Fibroblast of skin of left quadriceps (primary cell): ENCODE measurements around the gene ZFC3H1.
"Not testable (repeated sequence)": the region's sequence is repeated elsewhere in the genome, so short reads cannot be mapped to it uniquely, and the experiment has no call there.

ENCODE experiments used
- DNase-seq, 2 experiments: peaks; one replicate each; pipeline ENCODE4 v3.0.0-alpha.2; 2013; ENCODE audit warnings: low read depth in 2 of 2

ZFC3H1 gene, protein sequence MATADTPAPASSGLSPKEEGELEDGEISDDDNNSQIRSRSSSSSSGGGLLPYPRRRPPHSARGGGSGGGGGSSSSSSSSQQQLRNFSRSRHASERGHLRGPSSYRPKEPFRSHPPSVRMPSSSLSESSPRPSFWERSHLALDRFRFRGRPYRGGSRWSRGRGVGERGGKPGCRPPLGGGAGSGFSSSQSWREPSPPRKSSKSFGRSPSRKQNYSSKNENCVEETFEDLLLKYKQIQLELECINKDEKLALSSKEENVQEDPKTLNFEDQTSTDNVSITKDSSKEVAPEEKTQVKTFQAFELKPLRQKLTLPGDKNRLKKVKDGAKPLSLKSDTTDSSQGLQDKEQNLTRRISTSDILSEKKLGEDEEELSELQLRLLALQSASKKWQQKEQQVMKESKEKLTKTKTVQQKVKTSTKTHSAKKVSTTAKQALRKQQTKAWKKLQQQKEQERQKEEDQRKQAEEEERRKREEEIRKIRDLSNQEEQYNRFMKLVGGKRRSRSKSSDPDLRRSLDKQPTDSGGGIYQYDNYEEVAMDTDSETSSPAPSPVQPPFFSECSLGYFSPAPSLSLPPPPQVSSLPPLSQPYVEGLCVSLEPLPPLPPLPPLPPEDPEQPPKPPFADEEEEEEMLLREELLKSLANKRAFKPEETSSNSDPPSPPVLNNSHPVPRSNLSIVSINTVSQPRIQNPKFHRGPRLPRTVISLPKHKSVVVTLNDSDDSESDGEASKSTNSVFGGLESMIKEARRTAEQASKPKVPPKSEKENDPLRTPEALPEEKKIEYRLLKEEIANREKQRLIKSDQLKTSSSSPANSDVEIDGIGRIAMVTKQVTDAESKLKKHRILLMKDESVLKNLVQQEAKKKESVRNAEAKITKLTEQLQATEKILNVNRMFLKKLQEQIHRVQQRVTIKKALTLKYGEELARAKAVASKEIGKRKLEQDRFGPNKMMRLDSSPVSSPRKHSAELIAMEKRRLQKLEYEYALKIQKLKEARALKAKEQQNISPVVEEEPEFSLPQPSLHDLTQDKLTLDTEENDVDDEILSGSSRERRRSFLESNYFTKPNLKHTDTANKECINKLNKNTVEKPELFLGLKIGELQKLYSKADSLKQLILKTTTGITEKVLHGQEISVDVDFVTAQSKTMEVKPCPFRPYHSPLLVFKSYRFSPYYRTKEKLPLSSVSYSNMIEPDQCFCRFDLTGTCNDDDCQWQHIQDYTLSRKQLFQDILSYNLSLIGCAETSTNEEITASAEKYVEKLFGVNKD (N-terminal part only)

DNA sequence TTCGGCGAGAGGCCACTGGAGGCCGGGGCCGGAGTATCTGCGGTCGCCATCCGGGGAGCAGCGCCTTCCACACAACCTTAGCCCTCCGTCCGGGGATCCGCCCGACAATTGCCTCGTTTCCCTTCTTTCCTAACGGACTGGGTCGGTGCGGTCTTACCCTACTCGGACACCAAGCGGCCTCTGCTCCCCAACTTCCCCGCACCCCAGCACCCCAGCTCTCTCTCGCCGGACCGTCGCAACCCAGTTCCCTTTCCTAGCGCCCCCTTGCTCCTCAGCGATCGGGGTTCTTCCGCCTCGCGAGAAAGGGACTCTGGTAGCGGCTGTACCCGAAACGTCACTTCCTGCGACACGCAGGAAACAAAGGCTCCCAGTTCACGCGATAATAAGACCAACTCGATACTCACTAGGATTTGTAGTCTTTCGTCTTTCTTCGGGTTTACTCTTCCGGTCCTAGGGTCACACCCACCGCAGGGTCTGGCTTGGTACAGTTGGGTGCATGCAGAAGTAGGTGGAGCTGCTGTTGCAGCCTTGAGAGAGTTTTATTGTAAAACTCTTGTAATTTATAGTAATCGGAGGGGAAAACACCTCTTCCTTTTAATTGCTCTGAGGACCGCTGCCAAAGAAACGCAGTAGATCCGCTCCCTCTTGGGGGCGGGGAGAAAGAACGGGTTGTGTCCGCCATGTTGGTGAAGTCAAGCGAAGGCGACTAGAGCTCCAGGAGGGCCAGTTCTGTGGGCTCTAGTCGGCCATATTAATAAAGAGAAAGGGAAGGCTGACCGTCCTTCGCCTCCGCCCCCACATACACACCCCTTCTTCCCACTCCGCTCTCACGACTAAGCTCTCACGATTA, at the start of gene ZFC3H1, which contains the start of gene THAP2:
Gene ZFC3H1 (minus strand): TSS at position 288 of the 850 bp plus-strand sequence. CDS start 238 bp downstream, at position 50.
Gene THAP2 (plus strand): TSS at position 741 of the 850 bp plus-strand sequence. CDS start 209 bp downstream, outside the sequence.
- peak; percentile 99 for DNase-seq

DNA sequence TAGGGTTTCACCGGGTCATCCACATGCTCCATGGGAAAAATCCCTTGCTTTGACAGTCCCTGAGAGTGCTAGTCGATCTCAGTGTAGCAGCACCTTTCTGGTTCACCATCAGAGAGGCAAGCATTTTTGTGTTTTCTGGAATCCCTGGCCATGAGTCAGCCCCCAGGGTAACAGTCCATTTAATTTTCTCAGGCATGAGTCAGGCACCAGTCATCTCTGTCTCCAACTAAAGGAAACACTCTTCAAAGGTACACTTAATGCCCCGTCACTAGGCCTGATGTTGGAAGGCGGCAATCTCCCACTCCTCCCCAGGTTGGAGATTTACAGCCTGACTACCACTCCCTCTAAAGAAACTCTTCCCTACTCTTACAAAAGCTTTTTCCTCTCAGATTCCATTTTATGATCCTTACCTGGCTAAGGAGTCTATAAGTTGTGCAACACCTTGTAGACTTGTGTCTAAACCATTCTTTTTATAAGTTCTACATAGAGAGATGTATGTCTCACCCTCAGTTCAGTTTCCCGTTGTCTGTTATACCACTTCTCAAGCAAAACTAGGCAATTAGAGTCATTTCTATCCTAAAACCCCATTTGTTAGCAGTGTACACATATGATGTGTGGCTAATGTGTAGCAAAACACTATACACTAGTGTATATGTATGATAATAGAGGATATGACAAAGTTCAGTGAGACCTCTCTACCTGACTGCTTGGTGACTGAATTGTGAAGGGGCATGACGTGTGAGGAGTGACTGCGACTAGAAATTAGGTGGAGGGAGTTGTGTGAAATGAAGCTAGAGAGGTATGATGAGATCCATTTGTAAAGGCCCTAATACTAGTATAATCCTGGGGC, 46.9 kb upstream of the ZFC3H1 start:
- peak; percentile 62 to 68 for DNase-seq

DNA sequence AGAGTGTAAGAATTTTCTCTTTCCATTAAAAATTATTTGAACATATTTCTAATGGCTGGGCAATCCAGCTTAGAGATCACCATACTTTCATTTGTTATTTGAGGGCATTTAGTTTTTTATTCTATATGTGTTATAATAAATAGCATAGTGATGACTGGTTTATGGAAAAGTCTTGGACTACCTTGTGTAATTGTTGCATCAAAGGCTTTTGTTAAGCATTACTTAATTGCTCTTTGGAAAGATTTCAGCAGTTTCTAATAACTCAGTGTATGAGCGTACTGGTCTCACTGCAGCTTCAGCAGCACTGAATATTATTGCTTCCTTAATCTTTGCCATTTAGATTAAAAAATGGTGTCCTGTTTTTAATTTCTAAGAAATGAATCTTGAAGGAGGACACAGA, 45.0 kb upstream of the ZFC3H1 start:
- DNase-seq: no peak

DNA sequence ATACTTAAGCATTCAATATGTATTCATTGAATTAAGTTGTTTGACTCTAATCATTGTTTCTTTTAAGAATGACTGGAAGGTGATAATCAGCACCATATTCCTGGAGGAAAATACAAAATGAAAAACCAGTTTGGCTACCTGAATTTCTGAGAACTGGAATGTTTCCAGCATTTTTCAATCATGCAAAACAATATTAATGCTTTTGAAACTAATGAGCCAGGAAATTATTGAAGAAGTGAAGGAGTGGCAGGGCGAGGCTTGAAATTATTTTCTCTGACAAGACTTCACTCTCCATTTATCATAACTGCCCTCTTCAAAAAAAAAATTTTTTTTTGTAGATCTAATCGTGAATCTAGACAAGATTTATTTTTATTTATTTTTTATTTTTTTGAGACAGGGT, 41.3 kb upstream of the ZFC3H1 start:
- DNase-seq: no peak

DNA sequence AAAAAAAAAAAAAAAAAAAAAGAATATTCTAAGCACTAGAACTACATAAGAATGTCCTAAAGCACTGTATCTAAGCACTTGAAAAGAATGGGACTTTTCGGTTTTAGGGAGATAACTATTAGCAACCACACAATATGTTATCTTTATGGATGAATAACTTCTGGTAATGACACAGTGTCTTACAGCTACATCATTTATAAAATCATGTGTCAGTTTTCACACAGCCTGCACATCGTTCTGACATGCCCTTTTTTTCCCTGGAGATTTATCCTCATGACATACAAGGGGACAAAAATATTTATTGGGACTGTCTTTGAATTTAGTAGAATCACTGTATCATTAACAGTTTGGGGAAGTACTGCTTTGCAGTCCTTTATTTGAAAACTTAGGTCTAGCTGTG, 39.6 kb upstream of the ZFC3H1 start:
- DNase-seq: no peak

DNA sequence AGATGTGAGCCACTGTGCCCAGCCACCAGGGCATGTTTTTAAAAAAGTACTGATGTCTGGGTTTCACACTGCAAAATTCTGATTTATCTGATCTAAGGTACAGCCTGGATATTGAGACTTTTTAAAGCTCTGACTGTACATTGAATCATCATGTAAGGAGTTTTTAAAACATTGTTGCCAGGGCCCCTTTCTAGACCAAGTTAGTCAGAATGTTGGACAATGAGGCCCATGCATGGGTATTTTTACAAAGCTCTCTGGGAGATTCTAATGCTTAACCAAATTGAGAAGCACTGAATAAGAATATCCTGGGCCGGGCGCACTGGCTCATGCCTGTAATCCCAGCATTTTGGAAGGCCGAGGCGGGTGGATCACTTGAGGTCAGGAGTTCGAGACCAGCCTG, 38.9 kb upstream of the ZFC3H1 start:
- DNase-seq: no peak

DNA sequence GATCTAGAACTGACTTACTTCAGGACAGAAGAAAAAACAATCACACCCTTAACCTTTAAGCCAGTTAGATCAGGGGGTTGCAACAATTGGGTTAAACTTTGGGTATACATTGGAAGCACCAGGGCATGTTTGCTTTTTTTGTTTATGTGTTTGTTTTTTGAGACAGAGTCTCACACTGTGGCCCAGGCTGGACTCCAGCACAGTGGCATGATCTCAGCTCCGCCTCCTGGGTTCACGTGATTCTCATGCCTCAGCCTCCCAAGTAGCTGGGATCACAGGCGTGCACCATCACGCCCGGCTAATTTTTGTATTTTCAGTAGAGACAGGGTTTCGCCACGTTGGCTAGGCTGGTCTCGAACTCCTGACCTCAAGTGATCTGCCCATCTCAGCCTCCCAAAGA, 38.5 kb upstream of the ZFC3H1 start:
- not testable (repeated sequence) for DNase-seq

DNA sequence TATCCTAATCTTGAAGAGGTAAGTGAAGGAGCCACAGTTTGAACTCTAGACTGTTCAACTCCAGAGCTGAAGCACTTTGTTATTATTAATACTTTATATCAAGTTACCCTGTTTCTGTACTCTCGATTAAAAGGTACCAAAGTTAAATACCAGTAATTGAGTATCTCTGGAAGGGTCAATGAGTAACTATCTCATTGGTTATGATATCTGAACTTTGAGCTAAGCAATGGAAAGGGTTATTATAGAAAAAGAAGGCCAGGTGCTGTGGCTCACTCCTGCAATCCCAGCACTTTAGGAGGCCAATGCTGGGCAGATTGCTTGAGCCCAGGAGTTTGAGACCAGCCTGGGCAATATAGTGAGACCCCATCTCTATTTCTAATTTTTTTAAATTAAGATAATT, 32.1 kb upstream of the ZFC3H1 start:
- DNase-seq: no peak

DNA sequence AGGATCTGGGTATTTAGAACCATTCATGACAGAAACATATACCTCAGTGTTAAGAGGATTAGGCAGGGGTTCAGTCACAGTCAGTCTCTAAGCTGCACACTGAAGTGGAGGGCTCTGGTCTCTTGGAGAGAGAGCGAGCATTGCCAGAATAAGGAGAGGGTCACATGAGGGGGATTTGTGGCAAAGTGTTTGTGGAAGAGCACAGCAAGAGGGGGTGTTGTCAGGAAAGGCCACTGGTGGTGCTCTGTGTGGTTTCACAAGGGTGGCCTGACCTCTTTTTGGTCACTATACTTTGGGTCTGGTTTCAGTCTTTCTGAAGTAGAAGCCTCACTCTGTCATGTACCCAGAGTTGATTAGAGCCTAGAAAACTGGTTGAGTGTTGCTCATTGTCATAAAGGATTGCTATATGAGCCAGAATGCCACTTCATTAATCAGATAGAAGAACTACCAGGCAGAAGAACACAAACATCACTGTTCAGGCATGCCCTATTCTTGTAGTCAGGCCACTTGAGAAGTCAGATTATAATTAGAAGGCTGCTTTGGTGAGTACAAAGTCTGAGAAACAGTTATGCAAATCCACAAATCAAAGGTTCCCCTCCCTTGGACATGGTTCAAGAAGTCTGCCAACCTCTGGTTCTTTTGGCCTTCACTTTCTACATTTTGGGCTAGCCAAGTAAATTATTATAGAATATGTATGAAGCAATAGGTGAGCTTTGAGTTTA, 30.6 kb upstream of the ZFC3H1 start:
- no peak for DNase-seq

DNA sequence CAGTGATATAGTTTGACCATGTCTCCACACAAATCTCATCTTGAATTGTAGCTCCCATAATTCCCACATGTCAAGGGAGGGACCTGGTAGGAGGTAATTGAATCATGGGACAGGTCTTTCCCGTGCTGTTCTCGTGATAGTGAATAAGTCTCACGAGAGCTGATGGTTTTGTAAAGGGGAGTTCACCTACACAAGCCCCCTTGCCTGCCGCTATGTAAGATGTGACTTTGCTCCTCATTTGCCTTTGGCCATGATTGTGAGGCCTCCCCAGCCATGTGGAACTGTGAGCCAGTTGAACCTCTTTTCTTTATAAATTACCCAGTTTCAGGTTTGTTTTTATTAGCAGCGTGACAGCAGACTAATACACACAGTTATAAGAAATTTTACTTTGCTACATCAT, 30.0 kb upstream of the ZFC3H1 start:
- DNase-seq: not testable (repeated sequence)

DNA sequence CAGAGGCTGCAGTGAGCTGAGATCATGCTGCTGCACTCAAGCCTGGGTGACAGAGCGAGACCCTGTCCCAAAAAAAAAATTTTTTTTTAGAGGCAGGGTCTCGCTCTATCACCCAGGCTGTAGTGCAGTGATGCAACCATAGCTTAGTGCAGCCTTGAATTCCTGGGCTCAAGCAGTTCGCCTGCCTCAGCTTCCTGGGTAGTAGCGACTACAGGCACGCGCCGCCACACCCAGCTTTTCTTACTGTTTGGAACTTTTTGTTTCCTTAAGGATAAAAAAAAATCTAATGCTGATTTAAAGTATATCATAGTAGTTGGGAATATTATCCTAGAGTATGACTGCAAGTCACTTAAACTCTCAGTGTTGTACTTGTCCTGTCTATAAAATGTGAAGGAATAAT, 29.5 kb upstream of the ZFC3H1 start:
- DNase-seq: no peak

DNA sequence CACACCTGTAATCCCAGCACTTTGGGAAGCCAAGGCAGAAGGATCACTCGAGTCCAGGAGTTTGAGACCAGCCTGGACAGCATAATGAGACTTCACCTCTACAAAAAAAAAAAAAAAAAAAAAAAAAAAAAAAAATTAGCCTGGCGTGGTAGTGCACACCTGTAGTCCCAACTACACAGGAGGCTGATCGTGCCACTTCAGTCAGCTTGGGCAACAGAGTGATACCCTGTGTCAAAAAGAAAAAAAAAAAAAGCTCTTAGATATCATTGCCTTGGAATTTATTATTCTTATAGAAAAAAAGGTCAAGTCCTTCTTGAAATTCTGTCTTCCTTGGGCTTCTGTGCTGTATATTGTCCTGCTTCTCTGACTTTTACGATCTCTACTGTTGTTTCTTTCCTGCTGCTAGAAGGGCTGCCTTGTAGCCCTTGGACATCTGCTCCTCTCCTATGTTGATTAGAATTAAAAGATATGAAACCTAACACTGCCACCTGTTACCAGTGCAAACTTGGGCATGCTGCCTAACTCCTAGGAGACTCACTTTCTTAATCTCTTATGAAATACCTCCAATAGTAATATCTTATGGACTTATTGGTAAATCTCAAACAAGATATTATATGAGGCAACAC, 28.0 kb upstream of the ZFC3H1 start:
- DNase-seq: no peak

DNA sequence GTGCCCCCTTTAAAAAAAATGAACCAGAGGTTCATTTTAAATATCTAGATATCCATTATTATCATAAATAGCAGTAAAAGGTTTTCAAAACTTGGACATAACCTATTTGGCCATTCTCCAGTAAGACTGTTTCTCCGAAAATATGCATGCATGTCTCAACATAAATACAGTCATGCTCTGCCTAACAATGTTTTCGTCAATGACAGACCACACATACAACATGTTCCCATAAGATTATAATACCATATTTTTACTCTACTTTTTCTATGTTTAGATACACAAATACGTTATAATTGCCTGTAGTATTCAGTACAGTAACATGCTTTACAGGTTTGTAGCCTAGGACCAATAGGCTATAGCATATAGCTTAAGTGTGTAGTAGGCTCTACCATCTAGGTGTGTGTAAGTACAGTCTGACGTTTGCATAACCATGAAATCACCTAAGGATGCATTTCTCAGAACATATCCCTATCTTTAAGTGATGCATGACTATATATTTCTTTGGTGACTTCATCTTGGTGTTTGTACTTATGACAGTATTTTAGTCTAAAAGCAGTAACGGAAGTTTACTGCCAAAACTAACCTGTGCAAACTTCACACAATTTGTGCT, 25.4 kb upstream of the ZFC3H1 start:
- no peak for DNase-seq

DNA sequence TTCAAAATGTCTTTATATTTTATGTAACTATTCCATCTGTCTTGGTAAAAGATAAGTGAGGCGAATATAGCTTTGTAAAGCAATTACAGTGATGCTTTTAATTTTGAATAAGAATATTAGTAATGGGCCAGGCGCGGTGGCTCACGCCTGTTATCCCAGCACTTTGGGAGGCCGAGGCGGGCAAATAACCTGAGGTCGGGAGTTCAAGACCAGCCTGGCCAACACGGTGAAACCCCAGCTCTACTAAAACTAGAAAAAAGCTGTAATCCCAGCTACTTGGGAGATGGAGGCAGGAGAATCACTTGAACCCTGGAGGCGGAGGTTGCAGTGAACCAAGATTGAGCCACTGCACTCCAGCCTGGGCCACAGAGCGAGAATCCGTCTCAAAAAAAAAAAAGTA, 23.5 kb upstream of the ZFC3H1 start:
- DNase-seq: not testable (repeated sequence)

DNA sequence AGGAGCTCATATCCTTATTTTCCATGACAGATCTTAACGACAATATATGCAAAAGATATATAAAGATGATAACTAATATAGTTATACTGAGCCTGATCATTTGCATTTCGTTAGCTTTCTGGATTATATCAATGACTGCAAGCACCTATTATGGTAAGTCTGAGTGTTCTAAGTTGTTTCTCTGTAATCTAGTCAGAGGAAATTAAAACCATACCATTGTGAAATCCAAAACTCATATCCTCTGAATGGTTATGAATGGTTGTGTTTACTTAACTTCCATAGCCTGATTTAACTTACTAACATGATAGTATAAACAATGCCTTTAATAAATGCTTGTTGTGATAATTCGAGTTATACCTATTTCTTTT, 23.0 kb upstream of the ZFC3H1 start:
- no peak for DNase-seq

DNA sequence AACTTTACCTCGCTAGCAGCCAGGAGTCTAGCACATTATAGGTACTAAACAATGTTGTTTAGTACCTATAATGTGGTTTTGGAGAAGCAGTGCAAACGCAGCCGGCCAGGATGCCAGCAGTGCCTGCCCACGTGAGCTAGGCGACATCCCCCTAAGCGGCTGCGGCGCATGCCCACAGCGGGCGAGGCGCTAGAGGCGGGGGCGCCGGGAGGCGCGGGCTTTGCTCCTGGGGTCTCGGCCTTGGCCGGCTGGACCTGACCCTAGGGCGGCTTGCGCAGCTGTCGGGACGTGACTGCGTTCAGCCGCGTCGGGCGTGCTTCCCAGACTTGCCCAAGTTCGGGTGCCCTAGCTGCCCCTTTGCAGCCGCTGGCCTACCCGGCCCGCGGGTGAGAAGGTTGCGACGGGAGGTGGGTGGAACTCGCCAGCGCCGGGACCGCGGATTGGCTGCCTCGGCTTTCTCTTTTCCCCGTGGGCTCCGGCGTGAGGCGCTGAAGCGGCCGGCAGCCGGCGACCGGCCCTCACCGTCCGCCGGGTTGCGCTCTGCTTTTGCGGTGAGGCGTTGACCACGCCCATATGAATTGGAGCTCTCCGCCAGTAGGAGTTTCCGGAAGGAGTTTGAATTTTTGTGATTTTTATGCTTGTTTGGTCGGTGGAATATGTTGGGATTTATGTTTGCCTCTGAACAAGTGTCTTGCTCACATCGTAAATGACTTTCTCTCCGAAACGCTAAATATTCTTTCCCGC, 22.4 kb upstream of the ZFC3H1 start, which contains the start of gene TMEM19:
Gene TMEM19 (plus strand): TSS at position 169 of the 744 bp plus-strand sequence. CDS start 599 bp downstream, outside the sequence.
- peak; percentile 61 to 67 for DNase-seq

DNA sequence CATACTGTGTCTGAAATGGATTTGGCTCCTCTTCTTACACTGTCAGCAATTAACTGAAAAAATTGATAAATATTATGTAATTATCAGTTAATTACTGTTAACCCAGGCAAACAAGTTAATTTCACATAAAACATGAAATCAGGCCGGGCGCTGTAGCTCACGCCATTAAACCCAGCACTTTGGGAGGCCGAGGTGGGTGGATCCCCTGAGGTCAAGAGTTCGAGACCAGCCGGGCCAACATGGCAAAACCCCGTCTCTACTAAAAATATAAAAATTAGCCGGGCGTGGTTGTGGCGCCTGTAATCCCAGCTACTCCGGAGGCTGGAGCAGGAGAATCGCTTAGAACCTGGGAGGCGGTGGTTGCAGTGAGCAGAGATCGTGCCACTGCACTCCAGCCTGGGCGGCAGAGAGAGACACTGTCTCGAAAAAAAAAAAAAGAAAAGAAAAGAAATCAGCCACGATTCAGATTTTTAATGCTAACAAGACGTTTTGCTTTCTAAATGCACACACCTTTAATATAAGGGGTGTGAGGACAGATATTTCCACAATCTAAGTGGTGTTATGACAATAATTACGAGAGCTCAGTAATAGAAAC, 21.8 kb upstream of the ZFC3H1 start:
- DNase-seq: no peak
